ENCODE results near the gene KATNAL1. TPM values are rescaled to one million over a fixed set of nuclear protein-coding genes. Genes with fewer than 3 reads are reported as not detected.

KATNAL1 gene
- total RNA-seq, 1 experiment from 2014 or later: 11.2 TPM

DNA sequence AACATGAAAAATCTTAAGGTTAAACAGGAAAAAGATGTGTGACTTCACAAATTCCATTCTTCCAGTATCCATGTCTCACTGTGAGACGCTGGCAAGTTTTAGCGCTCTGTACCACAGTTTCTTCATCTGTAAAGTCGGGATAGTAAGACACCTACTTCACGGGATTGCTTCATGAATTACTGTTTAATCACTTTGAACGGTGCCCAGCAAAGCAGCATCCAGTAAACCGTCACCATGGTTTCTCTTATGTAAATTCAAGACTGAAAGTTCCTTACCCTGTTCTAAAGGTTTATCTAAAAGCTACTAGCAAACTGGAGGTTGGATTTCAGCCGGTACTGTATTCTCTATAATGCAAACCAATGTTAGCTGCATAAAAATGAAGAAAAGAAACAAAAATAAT lies 53.5 kb downstream of the KATNAL1 start:
- Histone ChIP-seq H3K4me2 (ENCODE audit: insufficient read depth, insufficient read length, low read length) (no peak overlapping the region), H2AFZ (ENCODE audit: low read length) (no peak overlapping the region), H4K5ac (ENCODE audit: insufficient read length, low read depth, low read length) (no peak overlapping the region), H2BK20ac (ENCODE audit: low read depth, low read length, poor library complexity, severe bottlenecking) (no peak overlapping the region), H3K79me2 (ENCODE audit: insufficient read depth, low read length) (no peaks in the 10 kb centered on the region), H3K9ac (ENCODE audit: extremely low read depth, insufficient read length, low read length) (no peak overlapping the region), H2BK5ac (ENCODE audit: insufficient read length, low read length) (no peak overlapping the region), H3K14ac (ENCODE audit: insufficient read depth, low read length) (no peak overlapping the region), H3K23me2 (ENCODE audit: insufficient read length, low read depth, low read length, poor library complexity, severe bottlenecking) (no peaks in the 10 kb centered on the region), H2BK15ac (ENCODE audit: low read depth, low read length) (no peak overlapping the region), H3K4ac (ENCODE audit: low read depth, low read length) (no peak overlapping the region), H3K79me1 (ENCODE audit: insufficient read depth, low read depth, low read length, poor library complexity, severe bottlenecking) (no peaks in the 10 kb centered on the region), H3K56ac (ENCODE audit: insufficient read length, low read depth, low read length) (no peak overlapping the region), H3K27ac (ENCODE audit: insufficient read length, low read depth, low read length) (no peak overlapping the region), H4K91ac (ENCODE audit: insufficient read length, low read depth, low read length) (no peak overlapping the region), H3K23ac (ENCODE audit: insufficient read length, low read depth, low read length) (no peak overlapping the region), H3K27me3 (ENCODE audit: insufficient read depth, low read length) (no peaks in the 10 kb centered on the region), H2AK5ac (ENCODE audit: insufficient read length, low read length) (no peak overlapping the region), H4K20me1 (ENCODE audit: control insufficient read depth, insufficient read depth, insufficient read length) (no peaks in the 10 kb centered on the region), H3K4me1 (ENCODE audit: insufficient read depth, low read length) (no peaks in the 10 kb centered on the region; the same call in 1 of the 2 replicates), H4K8ac (replicated peaks; ENCODE audit: insufficient read length, low read depth, low read length) (no peak overlapping the region), H3K18ac (ENCODE audit: insufficient read length, low read depth, low read length) (no peak overlapping the region), H2BK120ac (ENCODE audit: low read depth, low read length, poor library complexity, severe bottlenecking) (no peak overlapping the region), H2BK12ac (ENCODE audit: insufficient read length, low read depth, low read length) (no peak overlapping the region), H3T11ph (ENCODE audit: low read length) (no peak overlapping the region), H3K9me3 (ENCODE audit: control insufficient read depth, low read depth, low read length) (peaks cover 8% of the 10 kb centered on the region)
- Mint-ChIP-seq H3K9me3 (peaks cover 5 to 13% of the 10 kb centered on the region in 2 experiments), H3K27ac (no peak overlapping the region; a peak in 1 of 7 replicates), H3K36me3 (ENCODE audit: insufficient read depth in 1 of 3, low read depth in 3 of 3) (peaks cover 8 to 37% (median 26%) of the 10 kb centered on the region in 3 experiments), H3K4me1 (peaks cover 11 to 16% of the 10 kb centered on the region in 2 experiments), H3K27me3 (ENCODE audit: low read depth) (no peaks in the 10 kb centered on the region), H3K4me3 (no peak overlapping the region)
- TF ChIP-seq, protein P1, sequence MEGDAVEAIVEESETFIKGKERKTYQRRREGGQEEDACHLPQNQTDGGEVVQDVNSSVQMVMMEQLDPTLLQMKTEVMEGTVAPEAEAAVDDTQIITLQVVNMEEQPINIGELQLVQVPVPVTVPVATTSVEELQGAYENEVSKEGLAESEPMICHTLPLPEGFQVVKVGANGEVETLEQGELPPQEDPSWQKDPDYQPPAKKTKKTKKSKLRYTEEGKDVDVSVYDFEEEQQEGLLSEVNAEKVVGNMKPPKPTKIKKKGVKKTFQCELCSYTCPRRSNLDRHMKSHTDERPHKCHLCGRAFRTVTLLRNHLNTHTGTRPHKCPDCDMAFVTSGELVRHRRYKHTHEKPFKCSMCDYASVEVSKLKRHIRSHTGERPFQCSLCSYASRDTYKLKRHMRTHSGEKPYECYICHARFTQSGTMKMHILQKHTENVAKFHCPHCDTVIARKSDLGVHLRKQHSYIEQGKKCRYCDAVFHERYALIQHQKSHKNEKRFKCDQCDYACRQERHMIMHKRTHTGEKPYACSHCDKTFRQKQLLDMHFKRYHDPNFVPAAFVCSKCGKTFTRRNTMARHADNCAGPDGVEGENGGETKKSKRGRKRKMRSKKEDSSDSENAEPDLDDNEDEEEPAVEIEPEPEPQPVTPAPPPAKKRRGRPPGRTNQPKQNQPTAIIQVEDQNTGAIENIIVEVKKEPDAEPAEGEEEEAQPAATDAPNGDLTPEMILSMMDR (conservative IDR thresholded peaks at IDR 0.05): no peak
- no peak for DNase-seq
- WGBS (ENCODE audit: extremely low coverage, insufficient read length, low lambda C conversion rate): no CpG with 5 or more reads among the region's 7 CpGs
